Uterus (tissue), 2 donors: Measurements from ENCODE around the gene PRKAR1B.

ENCODE experiments used
- POLR2A ChIP-seq, 2 donors: fragments of 450-650 bp; IDR thresholded peaks; one replicate each; pipeline ENCODE4 v1.6.1; 2016; ENCODE audit warnings: antibody characterized with exemption in 2 of 2, mild to moderate bottlenecking in 1 of 2, moderate library complexity in 1 of 2
- TF ChIP-seq, protein P1 (sequence below), 4 experiments: fragments of 200-600 bp in 2 of 4; fragments of 450-650 bp in 2 of 4; sonication (generic) in 2 of 4; IDR thresholded peaks; one replicate each; pipeline ENCODE4 v1.5.1; 2016 to 2019; ENCODE audit warnings: antibody characterized with exemption in 4 of 4, mild to moderate bottlenecking in 2 of 4, moderate library complexity in 1 of 4

DNA sequence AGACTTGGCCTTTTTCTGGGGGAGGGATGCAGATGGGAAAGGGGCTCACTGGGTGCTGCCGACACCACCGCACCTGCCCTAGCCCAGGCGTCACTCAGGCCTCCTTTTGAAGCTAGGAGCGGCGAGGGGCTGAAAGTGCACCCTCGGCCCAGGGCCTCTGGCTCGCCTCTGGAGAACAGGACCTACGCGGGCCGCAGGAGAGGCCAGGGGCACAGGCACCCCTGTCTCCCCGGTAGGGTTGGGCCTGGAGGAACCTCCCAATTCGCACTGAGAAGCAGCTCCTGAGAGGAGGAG lies 46.5 kb upstream of the PRKAR1B start:
- TF ChIP-seq, protein P1, sequence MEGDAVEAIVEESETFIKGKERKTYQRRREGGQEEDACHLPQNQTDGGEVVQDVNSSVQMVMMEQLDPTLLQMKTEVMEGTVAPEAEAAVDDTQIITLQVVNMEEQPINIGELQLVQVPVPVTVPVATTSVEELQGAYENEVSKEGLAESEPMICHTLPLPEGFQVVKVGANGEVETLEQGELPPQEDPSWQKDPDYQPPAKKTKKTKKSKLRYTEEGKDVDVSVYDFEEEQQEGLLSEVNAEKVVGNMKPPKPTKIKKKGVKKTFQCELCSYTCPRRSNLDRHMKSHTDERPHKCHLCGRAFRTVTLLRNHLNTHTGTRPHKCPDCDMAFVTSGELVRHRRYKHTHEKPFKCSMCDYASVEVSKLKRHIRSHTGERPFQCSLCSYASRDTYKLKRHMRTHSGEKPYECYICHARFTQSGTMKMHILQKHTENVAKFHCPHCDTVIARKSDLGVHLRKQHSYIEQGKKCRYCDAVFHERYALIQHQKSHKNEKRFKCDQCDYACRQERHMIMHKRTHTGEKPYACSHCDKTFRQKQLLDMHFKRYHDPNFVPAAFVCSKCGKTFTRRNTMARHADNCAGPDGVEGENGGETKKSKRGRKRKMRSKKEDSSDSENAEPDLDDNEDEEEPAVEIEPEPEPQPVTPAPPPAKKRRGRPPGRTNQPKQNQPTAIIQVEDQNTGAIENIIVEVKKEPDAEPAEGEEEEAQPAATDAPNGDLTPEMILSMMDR (IDR thresholded peaks at IDR 0.05): no peak
- TF ChIP-seq POLR2A (IDR thresholded peaks at IDR 0.05): no peak
